Psoas muscle (tissue), 8 donors: ENCODE data around the gene GALNT12. TPM values are rescaled to one million over a fixed set of nuclear protein-coding genes. Genes with fewer than 3 reads are reported as not detected.

Source experiments
- ATAC-seq, 4 donors: fragments of 200-7000 bp; cut with Tn5 transposase; one replicate each; pipeline ENCODE4 v1.9.1; 2020; ENCODE audit warnings: moderate library complexity in 3 of 4, mild to moderate bottlenecking in 2 of 4
- DNase-seq, 2 donors: peaks; one replicate each; pipeline ENCODE4 v3.0.0-alpha.2; 2020
- H3K27ac ChIP-seq: fragments of 200-600 bp; one replicate; pipeline ENCODE4 v1.8.0; 2022
- H3K27me3 ChIP-seq, 3 donors: fragments of 200-600 bp in 1 of 3; one replicate each; pipeline versions ENCODE4 v1.6.1 to v1.8.0; 2013 to 2022; ENCODE audit warnings: low read length in 2 of 3, mild to moderate bottlenecking in 2 of 3, moderate library complexity in 1 of 3; ENCODE audit not compliant: insufficient read depth in 3 of 3
- H3K36me3 ChIP-seq, 2 donors: fragments of 200-600 bp in 1 of 2; one replicate each; pipeline versions ENCODE4 v1.6.1 to v1.8.0; 2013 to 2022; ENCODE audit warnings: low read depth in 1 of 2, mild to moderate bottlenecking in 1 of 2, moderate library complexity in 1 of 2; ENCODE audit not compliant: insufficient read depth in 1 of 2
- H3K4me1 ChIP-seq: fragments of 200-600 bp; one replicate; pipeline ENCODE4 v1.8.0; 2022
- H3K4me3 ChIP-seq: fragments of 200-600 bp; one replicate; pipeline ENCODE4 v1.8.0; 2022; ENCODE audit warnings: mild to moderate bottlenecking
- H3K9me3 ChIP-seq: fragments of 200-600 bp; one replicate; pipeline ENCODE4 v1.8.0; 2022
- WGBS, 3 donors: extraction: QIAGEN DNeasy Blood & Tissue Kit; methylation state at CpG; one replicate each; pipeline versions ENCODE4 v1.1.6 to v1.1.7; 2013; 5-methylcytosine and 5-hydroxymethylcytosine counted together
- intact Hi-C, 2 donors: fragments of 100-400 bp; cut with DNase I; formaldehyde crosslinking; loops; one replicate each; pipeline versions ENCODE4 v1.11.0 to v1.14.2; 2022
- polyA plus RNA-seq, 3 donors: library from polyadenylated mRNA; stranded (reverse); fragments of 200-250 nt; gene quantifications; one replicate each; pipeline ENCODE4 v1.2.3, GENCODE V29; 2013
- total RNA-seq, 4 donors: library from RNA; stranded (reverse); fragmentation: NEBNext Ultra II Directional in 2 of 4; extraction: Animal tissue kit (Norgen Biotek cat#: 25700) in 2 of 4; gene quantifications; one replicate each; pipeline versions ENCODE4 v1.2.1 to v1.2.4, GENCODE V29; 2021 to 2023
- TF ChIP-seq, protein P1 (sequence below): fragments of 200-600 bp; IDR thresholded peaks from one replicate; pipeline ENCODE4 v1.8.0; 2022; ENCODE audit warnings: antibody characterized with exemption
- donor health status: healthy with polysubstance abuse.
- donor health status: DM: no; HTN: no; CAD: no; lungs with moderate emphysema.
- donor health status: Bipolar disorder and iron deficiency.
- donor health status: healthy.
- donor health status: DM: yes; HTN: yes; CAD: no.
- donor health status: DM: no; HTN: no; CAD: no.
- donor health status: DM: no; HTN: no; CAD: no.
- donor health status: DM: yes; HTN: yes; CAD: no.

GALNT12 gene
- total and polyA plus RNA-seq, 7 donors, result 0.12 to 0.32 (median 0.28) TPM; not detected in 1

DNA sequence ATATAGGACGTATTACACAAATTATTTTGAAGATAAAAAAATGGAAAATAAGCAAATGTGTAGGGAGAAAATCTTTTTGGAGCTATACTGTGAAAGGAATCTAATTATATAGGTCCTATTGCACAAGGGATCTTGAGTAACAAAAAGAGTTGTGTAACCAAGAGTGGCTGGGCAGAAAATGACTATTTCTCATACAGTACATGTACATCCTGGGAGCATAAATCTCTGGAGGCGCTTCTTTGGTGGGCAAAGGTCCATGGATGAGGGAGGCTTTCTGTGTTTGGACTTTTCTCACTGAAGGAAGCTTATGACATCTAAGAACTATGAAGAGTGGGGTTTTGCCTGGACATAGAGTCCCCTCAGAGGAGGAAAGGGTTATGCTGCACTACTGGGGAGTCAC lies 40.9 kb upstream of the GALNT12 start:
- Histone ChIP-seq H3K27ac (no peak overlapping the region), H3K4me1 (no peaks in the 10 kb centered on the region), H3K9me3 (peaks cover 4% of the 10 kb centered on the region), H3K36me3 (peaks cover 5 to 70% of the 10 kb centered on the region in 2 donors), H3K27me3 (no peaks in the 10 kb centered on the region), H3K4me3 (no peak overlapping the region)
- DNase-seq, result no peak
- WGBS, 3 donors, result 96 to 99% (median 96%) methylated on average over 2 of the region's 2 CpGs
- intact Hi-C loops, result no loop called here
- ATAC-seq, result no peak
- TF ChIP-seq, protein P1, sequence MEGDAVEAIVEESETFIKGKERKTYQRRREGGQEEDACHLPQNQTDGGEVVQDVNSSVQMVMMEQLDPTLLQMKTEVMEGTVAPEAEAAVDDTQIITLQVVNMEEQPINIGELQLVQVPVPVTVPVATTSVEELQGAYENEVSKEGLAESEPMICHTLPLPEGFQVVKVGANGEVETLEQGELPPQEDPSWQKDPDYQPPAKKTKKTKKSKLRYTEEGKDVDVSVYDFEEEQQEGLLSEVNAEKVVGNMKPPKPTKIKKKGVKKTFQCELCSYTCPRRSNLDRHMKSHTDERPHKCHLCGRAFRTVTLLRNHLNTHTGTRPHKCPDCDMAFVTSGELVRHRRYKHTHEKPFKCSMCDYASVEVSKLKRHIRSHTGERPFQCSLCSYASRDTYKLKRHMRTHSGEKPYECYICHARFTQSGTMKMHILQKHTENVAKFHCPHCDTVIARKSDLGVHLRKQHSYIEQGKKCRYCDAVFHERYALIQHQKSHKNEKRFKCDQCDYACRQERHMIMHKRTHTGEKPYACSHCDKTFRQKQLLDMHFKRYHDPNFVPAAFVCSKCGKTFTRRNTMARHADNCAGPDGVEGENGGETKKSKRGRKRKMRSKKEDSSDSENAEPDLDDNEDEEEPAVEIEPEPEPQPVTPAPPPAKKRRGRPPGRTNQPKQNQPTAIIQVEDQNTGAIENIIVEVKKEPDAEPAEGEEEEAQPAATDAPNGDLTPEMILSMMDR, result no peak

DNA sequence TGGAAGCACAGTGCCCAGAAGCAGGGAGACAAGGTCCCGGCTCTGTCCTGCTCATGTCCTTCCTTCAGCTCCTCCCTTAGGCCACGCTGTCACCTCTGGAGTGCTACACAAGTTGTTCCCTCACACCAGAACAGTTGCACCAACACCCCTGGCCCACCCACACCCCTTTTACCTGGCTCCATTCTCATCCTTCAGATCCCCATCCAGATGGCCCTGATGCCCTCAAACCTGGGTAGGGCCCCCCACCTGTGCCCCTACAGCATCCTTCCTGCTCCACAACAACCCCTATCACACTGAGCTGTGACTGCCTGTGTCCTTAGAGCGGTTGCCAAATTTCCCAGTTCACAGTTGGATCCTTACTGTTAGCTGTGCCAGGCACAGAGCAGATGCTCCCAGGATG lies 40.3 kb upstream of the GALNT12 start:
- ATAC-seq, result no peak
- Histone ChIP-seq H3K27ac (no peak overlapping the region), H3K4me3 (no peak overlapping the region), H3K9me3 (peaks cover 4% of the 10 kb centered on the region), H3K36me3 (peaks cover 10 to 70% of the 10 kb centered on the region in 2 donors), H3K4me1 (no peaks in the 10 kb centered on the region), H3K27me3 (no peaks in the 10 kb centered on the region)
- WGBS, 3 donors, result 95 to 98% (median 96%) methylated on average over 3 of the region's 3 CpGs
- TF ChIP-seq, protein P1, result no peak
- DNase-seq, result no peak
- intact Hi-C loops, result no loop called here

DNA sequence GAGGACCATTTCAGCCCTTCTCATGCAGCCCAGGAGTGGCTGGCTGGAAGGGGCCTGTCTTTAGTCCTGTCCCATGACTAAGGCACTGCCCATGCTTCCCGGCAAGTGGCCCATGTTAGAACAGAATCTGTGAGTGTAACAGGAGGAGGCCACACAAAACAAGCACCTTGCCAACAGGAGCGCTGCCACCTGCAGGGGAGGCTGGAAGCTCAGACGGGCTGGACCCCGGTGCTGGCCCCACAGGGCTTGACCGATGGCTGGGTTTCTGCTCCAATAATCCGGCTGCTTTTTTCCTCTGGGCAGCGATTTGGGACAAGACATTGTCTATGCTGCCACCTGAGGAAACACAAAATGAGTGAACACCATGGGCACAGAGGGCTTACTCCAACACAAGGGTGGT lies 39.6 kb upstream of the GALNT12 start:
- TF ChIP-seq, protein P1, result no peak
- H3K9me3 ChIP-seq, result peaks cover 4% of the 10 kb centered on the region
- no peak overlapping the region for H3K4me3 ChIP-seq
- peaks cover 10 to 75% of the 10 kb centered on the region in 2 donors for H3K36me3 ChIP-seq
- H3K4me1 ChIP-seq, result no peaks in the 10 kb centered on the region
- no peak for DNase-seq
- 92 to 99% (median 96%) methylated on average over 7 of the region's 7 CpGs for WGBS, 3 donors
- no peak for ATAC-seq
- H3K27ac ChIP-seq, result no peak overlapping the region
- H3K27me3 ChIP-seq, result no peaks in the 10 kb centered on the region
- intact Hi-C loops, result no loop called here

DNA sequence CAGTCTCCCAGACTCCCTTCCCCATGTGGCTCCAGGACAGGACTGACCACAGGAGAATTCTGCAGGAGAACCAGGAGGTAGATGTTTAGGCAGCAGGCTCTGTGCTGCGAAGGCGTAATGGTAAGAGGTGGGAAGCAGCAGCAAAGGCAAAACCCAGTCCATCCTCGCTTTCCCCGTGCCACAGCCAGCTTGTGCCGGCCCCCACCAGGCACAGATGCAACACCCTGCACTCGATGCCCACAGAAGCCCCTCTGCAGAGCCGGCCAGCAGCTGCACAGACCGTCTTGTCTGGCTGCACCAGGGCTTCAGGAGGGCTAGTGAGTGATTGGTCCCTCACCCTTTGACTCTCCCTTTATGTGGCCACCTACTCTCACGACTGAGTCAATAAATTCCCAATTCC lies 39.1 kb upstream of the GALNT12 start:
- DNase-seq, result no peak
- intact Hi-C loops, result no loop called here
- Histone ChIP-seq H3K27me3 (no peaks in the 10 kb centered on the region), H3K9me3 (peaks cover 4% of the 10 kb centered on the region), H3K4me3 (no peak overlapping the region), H3K36me3 (peaks cover 10 to 79% of the 10 kb centered on the region in 2 donors), H3K27ac (no peak overlapping the region), H3K4me1 (no peaks in the 10 kb centered on the region)
- TF ChIP-seq, protein P1, result no peak
- 93 to 96% (median 95%) methylated on average over 9 of the region's 9 CpGs for WGBS, 3 donors
- no peak for ATAC-seq

DNA sequence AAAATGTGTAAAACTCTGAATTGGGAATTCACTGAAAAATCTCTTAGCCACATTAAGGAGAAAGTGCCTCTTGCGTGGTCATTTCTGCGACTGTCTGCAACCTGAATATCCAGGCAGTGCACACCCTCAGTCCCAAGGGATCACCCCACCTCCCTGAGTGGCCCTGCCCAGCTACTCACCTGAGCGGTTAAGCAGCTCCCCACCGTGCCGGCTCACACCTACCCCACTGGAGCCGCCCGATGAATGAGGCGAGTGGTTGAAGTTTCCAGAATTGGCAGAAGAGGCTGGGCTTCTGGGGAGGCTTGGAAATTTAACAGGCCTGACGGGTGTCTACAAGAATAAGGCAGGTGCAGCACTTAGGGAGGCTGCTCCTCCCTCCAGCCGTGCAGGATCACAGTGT lies 36.8 kb upstream of the GALNT12 start:
- no peak overlapping the region for H3K4me3 ChIP-seq
- H3K9me3 ChIP-seq, result no peaks in the 10 kb centered on the region
- intact Hi-C loops, result loop anchor here in 1 of 2 donors (5.0 kb wide), 1 partner anchor 453 kb away; no protein-coding TSS in a partner anchor
- DNase-seq (no peak), ATAC-seq (no peak)
- H3K36me3 ChIP-seq, result peaks cover 10 to 75% of the 10 kb centered on the region in 2 donors
- WGBS, 3 donors, result 87 to 91% (median 88%) methylated on average over 10 of the region's 10 CpGs
- no peak overlapping the region for H3K27ac ChIP-seq
- TF ChIP-seq, protein P1, result no peak
- H3K27me3 ChIP-seq, result no peaks in the 10 kb centered on the region
- no peaks in the 10 kb centered on the region for H3K4me1 ChIP-seq
